Posterior vena cava (tissue), 2 donors: ENCODE results near the gene RARS2. TPM values are rescaled to one million over a fixed set of nuclear protein-coding genes. Genes with fewer than 3 reads are reported as not detected.
"Not testable (repeated sequence)": the region's sequence is repeated elsewhere in the genome, so short reads cannot be mapped to it uniquely, and the experiment has no call there.

Source experiments
- DNase-seq: peaks from one replicate; pipeline ENCODE4 v3.0.0-alpha.2; 2020; ENCODE audit warnings: low spot score
- intact Hi-C, 2 donors: fragments of 100-400 bp; cut with DNase I; formaldehyde crosslinking; loops; one replicate each; pipeline versions ENCODE4 v1.14.1 to v1.14.2; 2022 to 2023
- total RNA-seq, 2 donors: library from RNA; stranded (reverse); fragmentation: NEBNext Ultra II Directional; extraction: Animal tissue kit (Norgen Biotek cat#: 25700); gene quantifications; one replicate each; pipeline ENCODE4 v1.2.1, GENCODE V29; 2021
- donor health status: DM: yes; HTN: yes; CAD: no.
- donor health status: DM: yes; HTN: yes; CAD: no.

RARS2 gene
- total RNA-seq, 2 donors from 2014 or later, result 40.1 to 40.9 TPM

DNA sequence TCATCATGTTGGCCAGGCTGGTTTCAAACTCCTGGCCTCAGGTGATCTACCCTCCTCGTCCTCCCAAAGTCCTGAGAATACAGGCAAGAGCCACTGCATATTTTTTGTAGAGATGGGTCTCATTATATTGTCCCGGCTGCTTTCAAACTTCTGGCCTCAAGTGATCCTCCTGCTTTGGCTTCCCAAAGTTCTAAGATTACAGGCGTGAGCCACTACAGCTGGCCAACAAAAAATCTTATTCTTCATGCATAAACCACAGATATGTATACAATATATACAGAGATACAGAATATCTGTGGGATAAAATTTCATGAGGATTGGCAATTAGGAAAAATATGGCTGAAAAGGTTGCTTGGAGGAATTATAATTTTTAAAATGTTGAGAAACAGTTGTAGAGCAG is 67.1 kb downstream of the RARS2 start:
- no peak for DNase-seq
- intact Hi-C loops, result no loop called here

DNA sequence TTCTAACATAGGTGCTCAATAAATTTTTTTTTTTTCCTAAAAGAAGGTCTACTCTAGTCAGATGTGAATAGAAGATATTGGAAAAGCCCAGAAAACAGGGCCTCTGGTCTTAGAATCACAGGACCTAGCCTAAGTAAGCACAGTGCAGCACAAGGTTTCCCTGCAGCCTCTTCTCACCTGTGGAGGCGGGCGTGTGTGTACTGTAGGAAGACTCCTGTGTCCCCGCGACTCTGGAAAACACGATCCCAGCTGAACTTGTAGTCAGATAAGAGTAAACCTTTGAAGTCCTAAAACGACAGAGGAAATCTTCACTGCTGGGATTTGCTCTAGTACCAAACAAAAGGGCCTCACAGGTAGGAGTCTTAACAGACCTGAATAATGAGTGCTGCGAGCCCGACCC is 71.3 kb downstream of the RARS2 start:
- no peak for DNase-seq
- intact Hi-C loops, result no loop called here

DNA sequence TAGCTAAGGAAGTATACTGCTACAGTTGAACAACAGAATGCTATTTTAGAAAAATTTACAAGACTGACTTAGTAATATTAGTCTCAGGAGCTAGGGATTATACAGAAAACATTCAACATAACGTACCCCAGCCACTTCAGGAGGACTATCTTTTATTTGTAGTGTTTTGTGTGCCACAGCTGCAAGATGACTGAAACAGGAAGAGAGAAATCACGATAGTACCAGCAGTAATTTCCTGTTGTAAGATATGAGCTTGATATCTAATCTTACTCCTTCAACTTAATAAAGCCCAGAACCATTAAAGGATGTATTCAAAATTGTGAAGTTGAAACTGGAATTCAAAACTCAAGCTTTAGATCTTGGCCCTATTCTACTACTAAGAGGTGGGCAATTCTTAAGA is 75.0 kb downstream of the RARS2 start:
- no peak for DNase-seq
- intact Hi-C loops, result no loop called here

DNA sequence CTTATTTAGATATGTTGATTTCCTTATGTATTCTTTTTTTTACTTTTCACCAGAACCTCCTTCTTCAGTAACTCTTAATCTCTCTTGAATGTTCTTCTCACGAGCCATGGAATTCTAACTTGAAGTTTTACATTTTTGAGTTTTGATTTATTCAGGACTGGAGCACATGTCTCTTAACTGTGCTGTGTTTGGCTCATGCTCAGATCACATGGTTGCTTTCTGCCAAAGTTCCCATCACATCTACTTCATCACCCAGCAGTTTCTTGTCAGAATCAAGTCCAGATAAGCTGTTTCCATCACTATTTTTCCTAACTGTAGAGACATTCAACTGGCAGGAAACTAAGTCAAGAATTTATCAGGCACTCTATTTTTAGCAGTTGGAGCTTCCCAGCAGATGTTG is 85.3 kb downstream of the RARS2 start:
- intact Hi-C loops, result no loop called here

DNA sequence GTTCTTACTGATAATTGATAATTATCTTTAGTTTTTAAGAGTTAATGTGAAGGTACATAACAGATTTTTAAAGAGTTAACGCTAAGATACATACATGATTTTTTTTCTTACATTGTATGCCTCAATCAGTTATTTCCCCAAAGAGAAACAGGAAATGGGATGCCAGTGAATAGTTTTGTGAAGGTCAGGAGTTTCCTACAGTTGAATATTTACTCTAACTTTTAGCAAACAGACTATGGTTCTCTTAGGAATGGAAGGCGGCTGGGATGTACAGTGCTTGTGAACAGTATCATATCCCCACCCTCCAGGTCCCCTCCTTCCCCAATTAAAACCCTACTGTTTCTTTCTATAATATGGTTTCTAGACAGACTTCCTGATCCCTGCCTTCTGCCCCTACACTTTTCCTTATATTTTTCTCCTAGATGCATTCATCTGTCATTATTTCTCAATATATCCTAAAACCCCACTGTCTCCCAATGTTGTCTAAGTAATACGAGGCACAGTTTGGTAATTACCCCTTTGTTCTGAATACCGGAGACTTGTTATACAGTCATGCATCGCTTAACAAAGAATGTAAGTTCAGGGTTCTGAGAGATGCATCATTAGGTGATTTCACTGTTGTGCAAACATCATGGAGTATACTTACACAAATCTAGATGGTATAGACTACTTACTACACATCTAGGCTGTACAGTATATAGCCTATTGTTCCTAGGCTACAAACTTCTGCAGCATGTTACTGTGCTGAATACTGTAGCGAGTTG is 87.8 kb downstream of the RARS2 start:
- no peak for DNase-seq
- intact Hi-C loops, result no loop called here

More for the DNA sequence above, 85.3 kb downstream of the RARS2 start:
- DNase-seq, result no peak

DNA sequence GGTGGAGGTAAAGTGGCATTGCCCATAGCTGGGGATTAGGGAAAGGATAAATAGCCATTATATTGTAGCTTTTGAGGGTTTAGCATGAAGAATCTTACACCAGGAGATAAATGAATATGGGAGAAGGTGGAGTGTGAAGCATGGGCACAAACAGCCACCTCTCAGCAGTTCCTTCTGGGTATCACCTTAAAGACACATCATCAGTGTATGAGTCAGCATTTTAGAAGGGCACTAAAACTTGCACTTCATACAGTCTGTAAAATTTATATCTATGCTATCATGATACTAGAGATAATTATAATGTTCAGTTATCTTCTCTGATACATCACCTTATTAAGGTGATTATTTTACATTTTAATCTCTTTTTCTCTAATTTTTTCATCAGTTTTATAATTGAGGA is 91.7 kb downstream of the RARS2 start:
- intact Hi-C loops, result no loop called here
- no peak for DNase-seq

DNA sequence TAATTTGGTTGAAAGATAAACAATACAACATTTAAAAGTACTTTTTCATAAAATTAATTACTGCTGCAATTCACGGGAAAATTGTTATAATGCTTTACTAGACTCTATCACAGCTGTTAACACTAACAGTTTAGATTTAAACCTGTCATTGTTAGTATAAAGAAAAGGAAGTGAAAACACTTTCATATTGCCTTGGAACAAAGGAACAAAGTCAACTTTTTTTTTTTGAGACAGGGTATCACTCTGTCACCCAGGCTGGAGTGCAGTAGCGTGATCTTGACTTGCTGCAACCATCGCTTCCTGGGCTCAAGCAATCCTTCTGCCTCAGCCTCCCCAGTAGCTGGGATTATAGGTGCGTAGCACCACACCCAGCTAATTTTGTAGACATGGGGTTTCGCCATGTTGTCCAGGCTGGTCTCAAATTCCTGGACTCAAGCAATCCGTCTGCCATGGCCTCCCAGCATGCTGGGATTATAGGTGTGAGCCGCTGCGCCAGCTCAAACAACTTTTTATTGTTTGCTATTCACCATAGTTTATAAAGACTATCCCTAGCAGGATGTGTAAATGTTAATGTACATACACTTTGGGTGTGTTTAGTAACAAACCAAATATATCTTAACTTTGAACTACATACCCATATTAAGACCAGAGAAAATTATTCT is 94.9 kb downstream of the RARS2 start:
- intact Hi-C loops, result no loop called here
- DNase-seq, result no peak

DNA sequence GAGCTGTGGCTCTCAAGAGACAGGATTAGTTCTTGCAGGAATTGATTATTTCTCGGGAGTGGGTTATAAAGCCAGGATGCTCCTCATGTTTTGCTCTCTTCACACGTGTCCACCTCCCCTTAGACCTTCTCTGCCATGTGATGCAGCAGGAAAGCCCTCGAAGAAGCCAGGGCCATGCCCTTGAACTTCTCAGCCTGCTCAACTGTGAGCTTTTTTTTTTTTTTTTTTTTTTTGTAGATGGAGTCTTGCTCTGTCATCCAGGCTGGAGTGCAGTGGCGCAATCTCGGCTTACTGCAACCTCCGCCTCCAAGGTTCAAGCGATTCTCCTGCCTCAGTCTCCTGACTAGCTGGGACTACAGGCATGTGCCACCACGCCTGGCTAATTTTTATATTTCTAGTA is 100.5 kb downstream of the RARS2 start:
- intact Hi-C loops, result not testable (repeated sequence)

DNA sequence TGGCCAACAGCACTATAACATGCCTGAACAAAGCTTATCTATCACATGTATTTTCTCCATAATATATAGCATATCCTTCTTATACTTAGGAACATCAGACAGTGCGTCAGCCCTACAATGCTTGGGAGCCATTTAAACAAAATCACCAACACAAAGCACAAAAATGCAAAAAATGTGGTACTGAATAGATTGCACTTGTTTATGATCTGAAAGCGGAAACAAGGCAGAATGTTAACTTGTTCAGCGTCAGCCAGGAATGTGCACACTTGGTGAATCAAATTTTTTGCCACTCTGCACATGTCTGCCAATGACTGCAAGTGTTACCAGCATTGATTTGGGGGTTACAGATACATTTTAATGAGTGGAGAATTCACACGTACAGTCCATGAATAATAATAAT is 102.2 kb downstream of the RARS2 start:
- no peak for DNase-seq
- intact Hi-C loops, result no loop called here

More for the DNA sequence above, 100.5 kb downstream of the RARS2 start:
- DNase-seq, result not testable (repeated sequence)

DNA sequence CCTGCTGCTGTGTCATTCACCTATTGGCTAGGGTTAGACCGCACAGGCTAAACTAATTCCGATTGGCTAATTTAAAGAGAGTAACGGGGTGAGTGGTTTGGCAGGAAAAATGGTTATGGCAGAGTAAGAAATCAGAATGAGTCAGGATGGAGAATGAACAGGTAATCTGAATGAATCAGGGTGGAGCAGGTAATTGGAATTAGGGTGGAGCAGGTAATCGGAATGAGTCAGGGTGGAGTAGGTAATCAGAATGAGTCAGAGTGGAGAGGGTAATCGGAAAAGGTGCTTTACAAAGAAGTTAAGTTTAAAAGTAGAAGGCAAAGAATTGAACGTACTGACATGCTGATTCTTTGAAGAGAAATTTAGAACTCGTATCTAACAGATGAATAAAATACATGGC is 105.3 kb downstream of the RARS2 start:
- intact Hi-C loops, result no loop called here
- DNase-seq, result no peak

DNA sequence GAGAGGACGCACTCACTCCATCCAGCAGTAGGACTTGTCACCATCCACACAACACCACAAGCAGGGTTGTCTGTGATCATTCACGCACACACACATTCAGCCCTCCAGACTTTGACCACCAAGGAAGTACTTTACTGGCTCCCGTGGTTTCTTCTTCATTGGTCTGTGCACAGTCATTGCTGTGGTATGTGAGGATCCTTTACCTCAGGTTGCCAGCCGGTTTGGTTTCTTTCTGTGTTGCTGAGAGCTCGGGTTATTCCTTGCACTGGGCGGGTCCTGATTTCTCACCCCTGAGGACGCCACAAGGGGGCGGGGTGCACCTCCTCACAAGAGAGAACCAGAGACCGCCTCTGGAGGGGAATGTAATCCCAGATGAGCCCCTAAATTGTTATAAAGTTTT is 105.9 kb downstream of the RARS2 start:
- intact Hi-C loops, result no loop called here
- DNase-seq, result no peak

DNA sequence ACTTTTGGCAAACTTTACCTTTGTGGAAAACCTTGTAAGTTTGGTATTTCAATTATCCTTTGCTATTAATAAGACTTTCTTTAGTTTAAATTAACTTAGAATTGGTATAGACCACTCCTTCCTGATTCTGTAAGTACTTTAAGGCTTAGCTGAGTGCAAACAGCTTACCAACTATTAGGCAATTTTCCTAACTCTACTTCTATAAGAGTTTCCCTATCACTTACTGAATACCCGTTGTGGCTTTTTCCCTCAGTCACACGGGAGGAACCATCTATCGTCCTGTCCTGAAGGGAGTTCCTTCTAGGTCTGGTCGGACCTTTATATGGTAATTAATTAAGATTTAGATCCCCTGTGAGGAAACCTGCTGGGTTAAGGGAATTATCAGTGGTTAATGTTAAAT is 107.4 kb downstream of the RARS2 start:
- DNase-seq, result no peak
- intact Hi-C loops, result no loop called here

DNA sequence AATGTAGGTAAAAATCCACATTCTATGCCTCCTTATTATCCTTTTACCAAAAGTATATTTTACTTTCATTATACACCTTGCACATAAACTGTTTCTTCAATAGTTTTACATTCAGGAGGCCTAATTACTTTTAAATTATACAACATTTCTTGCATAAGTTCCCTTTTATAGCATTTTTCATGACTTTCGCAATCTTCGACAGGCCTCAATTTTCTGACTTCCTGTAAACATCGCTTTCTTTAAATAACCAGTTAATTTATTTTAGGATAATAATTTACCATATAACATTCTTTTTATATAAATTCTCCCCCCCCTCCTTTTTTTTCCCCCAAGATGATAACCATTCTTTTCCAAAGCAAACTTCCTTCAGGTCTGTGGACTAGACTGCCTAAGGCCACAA is 107.9 kb downstream of the RARS2 start:
- DNase-seq, result no peak
- intact Hi-C loops, result no loop called here

DNA sequence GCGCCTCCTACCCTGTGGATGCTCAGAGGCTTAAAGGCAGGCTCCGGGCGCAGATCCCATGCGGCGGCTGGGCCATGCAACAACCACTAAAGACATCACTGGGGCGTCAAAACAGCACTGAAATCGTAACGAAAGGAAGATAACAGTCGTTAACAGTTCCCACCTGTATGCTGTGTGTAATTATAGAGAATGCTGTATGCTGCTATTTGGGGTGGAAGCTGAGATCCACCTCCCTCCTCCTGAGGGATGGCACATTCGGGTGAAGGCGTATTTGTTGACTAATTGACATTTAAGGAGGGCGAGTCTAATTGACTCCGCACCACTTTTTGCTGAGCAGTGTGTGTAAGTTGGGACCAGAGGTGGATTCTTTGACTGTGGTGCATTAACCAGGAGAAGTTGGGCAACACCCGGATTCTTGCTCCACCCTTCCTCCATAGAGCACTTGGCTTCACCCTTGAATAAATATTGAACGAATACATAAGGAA is 116.3 kb downstream of the RARS2 start:
- no peak for DNase-seq
- intact Hi-C loops, result no loop called here

DNA sequence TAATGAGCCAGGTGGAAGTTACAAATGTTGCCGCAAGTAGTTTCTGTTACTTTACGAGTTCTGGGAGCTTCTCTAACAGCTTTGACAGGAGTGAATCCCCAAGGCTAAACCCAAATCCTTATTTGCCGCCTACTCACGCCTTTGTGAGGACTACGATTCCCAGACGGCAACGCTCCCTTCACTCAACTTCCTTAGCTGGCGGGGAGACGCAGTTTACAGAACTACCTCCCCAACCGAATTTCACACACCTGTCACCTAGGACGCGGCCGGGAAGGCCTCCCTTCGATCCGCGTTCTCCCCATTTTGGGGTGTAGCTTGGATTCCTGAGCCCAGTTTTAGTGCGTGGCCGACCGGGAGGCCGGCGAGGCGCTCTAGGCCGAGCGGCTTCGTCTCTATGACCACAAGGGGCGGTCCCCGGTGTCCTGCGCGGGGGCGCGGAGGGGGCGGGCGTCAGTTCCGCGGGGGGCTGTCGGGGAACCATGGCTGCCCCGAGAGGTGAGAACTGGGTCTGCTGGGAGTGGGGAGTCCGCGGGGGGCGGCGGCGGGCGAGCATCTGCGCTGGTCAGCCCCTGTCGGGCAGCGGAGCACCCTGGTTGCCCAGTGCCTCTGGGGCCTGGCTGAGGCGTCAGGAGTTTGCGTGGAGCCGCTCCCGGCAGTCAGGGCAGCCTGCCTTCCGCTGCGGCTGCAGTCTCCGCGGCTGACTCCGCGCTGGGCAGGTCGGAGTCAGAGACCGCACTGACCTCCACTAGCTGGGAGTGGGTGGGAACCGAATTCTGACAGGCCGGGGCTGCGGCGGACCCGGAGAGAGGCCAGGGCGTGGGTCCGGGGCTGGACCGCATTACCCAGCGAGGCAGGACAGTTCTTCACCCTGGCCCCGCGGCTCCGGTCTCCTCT is 117.0 kb downstream of the RARS2 start, which contains the start of gene SLC35A1:
Gene SLC35A1, plus strand, starts transcription at position 450 of the 894 bp plus-strand sequence. Its CDS starts 30 bp downstream, at position 480.
- peak; percentile 96 for DNase-seq
- intact Hi-C loops, result no loop called here

DNA sequence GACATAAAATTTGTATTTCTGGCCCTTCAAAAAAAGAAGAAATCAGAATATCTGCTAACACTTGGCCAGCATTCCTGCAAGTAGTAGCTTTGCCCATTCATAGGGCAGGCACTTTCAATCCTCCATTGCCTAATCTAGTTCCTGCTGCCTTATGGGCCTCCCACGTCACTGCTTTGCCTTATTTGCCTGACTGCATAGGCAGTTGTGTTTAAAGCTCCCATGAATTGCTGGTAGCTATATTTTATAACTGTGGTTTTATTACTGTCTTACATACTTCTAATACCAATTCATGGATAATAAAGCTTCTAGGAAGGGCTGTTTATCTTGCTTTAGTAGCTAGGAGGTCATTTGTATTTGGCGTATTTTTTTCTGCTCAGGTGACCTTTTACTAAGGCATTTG is 124.7 kb downstream of the RARS2 start:
- intact Hi-C loops, result no loop called here
- no peak for DNase-seq
